Thymus (tissue), 11 donors: Measurements from ENCODE around the gene PARD3. TPM values are rescaled to one million over a fixed set of nuclear protein-coding genes. Genes with fewer than 3 reads are reported as not detected.
"Not testable (repeated sequence)": the region's sequence is repeated elsewhere in the genome, so short reads cannot be mapped to it uniquely, and the experiment has no call there.

ENCODE experiments used
- DNase-seq, 9 donors: peaks; one replicate each; pipeline ENCODE4 v3.0.0-alpha.2; 2013; ENCODE audit warnings: low spot score in 9 of 9, low read depth in 6 of 9, missing footprints in 1 of 9
- H3K27ac ChIP-seq, 2 donors: one replicate each; pipeline ENCODE4 v1.5.1; 2013; ENCODE audit warnings: control low read depth in 1 of 2, low read depth in 1 of 2, low read length in 1 of 2, mild to moderate bottlenecking in 1 of 2, moderate library complexity in 1 of 2
- H3K27me3 ChIP-seq, 2 donors: one replicate each; pipeline ENCODE4 v1.5.1; 2013; ENCODE audit warnings: low read length in 1 of 2; ENCODE audit not compliant: control insufficient read depth in 2 of 2, insufficient read depth in 1 of 2
- H3K36me3 ChIP-seq, 2 donors: one replicate each; pipeline ENCODE4 v1.5.1; 2013; ENCODE audit warnings: low read length in 1 of 2, mild to moderate bottlenecking in 1 of 2, moderate library complexity in 1 of 2; ENCODE audit not compliant: control insufficient read depth in 2 of 2, insufficient read depth in 2 of 2
- H3K4me1 ChIP-seq, 2 donors: one replicate each; pipeline ENCODE4 v1.5.1; 2013; ENCODE audit warnings: low read length in 2 of 2; ENCODE audit not compliant: control insufficient read depth in 2 of 2, insufficient read depth in 2 of 2
- H3K4me3 ChIP-seq, 2 donors: one replicate each; pipeline ENCODE4 v1.5.1; 2013; ENCODE audit warnings: low read length in 2 of 2, control low read depth in 1 of 2, mild to moderate bottlenecking in 1 of 2
- H3K9me3 ChIP-seq, 2 donors: one replicate each; pipeline ENCODE4 v1.5.1; 2013; ENCODE audit warnings: low read length in 1 of 2, mild to moderate bottlenecking in 1 of 2; ENCODE audit not compliant: control insufficient read depth in 2 of 2, insufficient read depth in 1 of 2
- WGBS: extraction: QIAGEN DNeasy Blood & Tissue Kit; methylation state at CpG from one replicate; pipeline ENCODE4 v1.1.7; 2013; 5-methylcytosine and 5-hydroxymethylcytosine counted together
- polyA plus RNA-seq: library from polyadenylated mRNA; stranded (reverse); fragments of 200-250 nt; gene quantifications from one replicate; pipeline ENCODE4 v1.2.3, GENCODE V29; 2013
- total RNA-seq: library from RNA; stranded (reverse); fragments of 120-200 nt; gene quantifications from one replicate; pipeline ENCODE4 v1.2.4, GENCODE V29; 2013
- donor health status: healthy.

Gene PARD3
- total and polyA plus RNA-seq, 2 donors = 13.3 to 23.5 TPM

GRCh38 chr10:34759837-34760215, 55.3 kb downstream of the PARD3 start:
- 95% methylated on average over 6 of the region's 6 CpGs for WGBS
- DNase-seq = no peak
- H3K4me3 ChIP-seq = no peak overlapping the region
- no peaks in the 10 kb centered on the region for H3K36me3 ChIP-seq
- no peaks in the 10 kb centered on the region for H3K27me3 ChIP-seq
- no peaks in the 10 kb centered on the region for H3K9me3 ChIP-seq
- peaks cover 4 to 29% of the 10 kb centered on the region in 2 donors for H3K4me1 ChIP-seq
- no peak overlapping the region for H3K27ac ChIP-seq

GRCh38 chr10:34759161-34759836, 55.8 kb downstream of the PARD3 start:
- Histone ChIP-seq H3K27me3 (no peaks in the 10 kb centered on the region), H3K4me1 (peaks cover under 1 to 24% of the 10 kb centered on the region in 2 donors), H3K36me3 (no peaks in the 10 kb centered on the region), H3K4me3 (no peak overlapping the region), H3K27ac (no peak overlapping the region), H3K9me3 (no peaks in the 10 kb centered on the region)
- WGBS = 97% methylated on average over 9 of the region's 9 CpGs
- DNase-seq = no peak

GRCh38 chr10:34758447-34758996, 56.6 kb downstream of the PARD3 start:
- WGBS = 74% methylated on average over 3 of the region's 3 CpGs
- H3K4me3 ChIP-seq = no peak overlapping the region
- no peak for DNase-seq
- no peak overlapping the region for H3K27ac ChIP-seq
- H3K9me3 ChIP-seq = no peaks in the 10 kb centered on the region
- H3K4me1 ChIP-seq = peaks cover 0 to 16% of the 10 kb centered on the region in 2 donors
- H3K36me3 ChIP-seq = no peaks in the 10 kb centered on the region
- no peaks in the 10 kb centered on the region for H3K27me3 ChIP-seq

GRCh38 chr10:34757933-34758332, 57.2 kb downstream of the PARD3 start:
- no peak for DNase-seq
- Histone ChIP-seq H3K27me3 (no peaks in the 10 kb centered on the region), H3K36me3 (no peaks in the 10 kb centered on the region), H3K4me3 (no peak overlapping the region), H3K9me3 (no peaks in the 10 kb centered on the region), H3K4me1 (peaks cover 0 to 13% of the 10 kb centered on the region in 2 donors), H3K27ac (no peak overlapping the region)

GRCh38 chr10:34757181-34757580, 57.9 kb downstream of the PARD3 start:
- H3K4me3 ChIP-seq, H3K27ac ChIP-seq, DNase-seq, H3K9me3 ChIP-seq, H3K27me3 ChIP-seq, H3K36me3 ChIP-seq: not testable (repeated sequence)
- H3K4me1 ChIP-seq = peaks cover 0 to 10% of the 10 kb centered on the region in 2 donors
- 93% methylated on average over 4 of the region's 4 CpGs for WGBS

- Histone ChIP-seq H3K27me3 (no peaks in the 10 kb centered on the region), H3K27ac (no peak overlapping the region), H3K9me3 (no peaks in the 10 kb centered on the region), H3K4me3 (no peak overlapping the region), H3K36me3 (no peaks in the 10 kb centered on the region), H3K4me1 (peaks cover 0 to 10% of the 10 kb centered on the region in 2 donors)
- 97% methylated on average over 3 of the region's 3 CpGs for WGBS
- no peak for DNase-seq
Observed at GRCh38 chr10:34756584-34756983, 58.5 kb downstream of the PARD3 start.

- H3K27ac ChIP-seq = no peak overlapping the region
Observed at GRCh38 chr10:34753014-34753757, 61.9 kb downstream of the PARD3 start.

GRCh38 chr10:34751272-34751671, 63.8 kb downstream of the PARD3 start:
- Histone ChIP-seq H3K27ac (no peak overlapping the region), H3K4me3 (no peak overlapping the region), H3K36me3 (no peaks in the 10 kb centered on the region), H3K9me3 (no peaks in the 10 kb centered on the region), H3K27me3 (no peaks in the 10 kb centered on the region), H3K4me1 (peaks cover 6 to 23% of the 10 kb centered on the region in 2 donors)
- 67% methylated on average over 2 of the region's 2 CpGs for WGBS
- DNase-seq = no peak

More at GRCh38 chr10:34753014-34753757, 61.9 kb downstream of the PARD3 start:
- Histone ChIP-seq H3K9me3 (no peaks in the 10 kb centered on the region), H3K4me1 (peaks cover 6 to 14% of the 10 kb centered on the region in 2 donors), H3K27me3 (no peaks in the 10 kb centered on the region), H3K4me3 (no peak overlapping the region), H3K36me3 (no peaks in the 10 kb centered on the region)
- WGBS = 93% methylated on average over 5 of the region's 5 CpGs
- no peak for DNase-seq

- WGBS = 92% methylated on average over 7 of the region's 7 CpGs
Observed at GRCh38 chr10:34750795-34751194, 64.3 kb downstream of the PARD3 start.

More at GRCh38 chr10:34750795-34751194, 64.3 kb downstream of the PARD3 start:
- H3K27ac ChIP-seq, H3K36me3 ChIP-seq, H3K4me3 ChIP-seq, H3K9me3 ChIP-seq, H3K27me3 ChIP-seq, DNase-seq: not testable (repeated sequence)
- peaks cover 6 to 23% of the 10 kb centered on the region in 2 donors for H3K4me1 ChIP-seq
